GM20000 (cell line): ENCODE data around the gene TUFT1.
A peak's percentile ranks its signal among the peaks of the same experiment; 100 is the strongest.

Experiments used
- DNase-seq: peaks from one replicate; pipeline ENCODE4 v3.0.0; 2012; ENCODE audit warnings: low spot score
- TF ChIP-seq, protein P1 (sequence below): IDR thresholded peaks from 2 replicates; pipeline ENCODE4 v1.5.1; 2012; ENCODE audit warnings: mild to moderate bottlenecking, control low read depth; ENCODE audit errors: extremely low read depth, missing control alignments

Gene TUFT1

GRCh38 chr1:151530461-151530860 lies 9.6 kb upstream of the TUFT1 start:
- no peak for DNase-seq
- TF ChIP-seq, protein P1, sequence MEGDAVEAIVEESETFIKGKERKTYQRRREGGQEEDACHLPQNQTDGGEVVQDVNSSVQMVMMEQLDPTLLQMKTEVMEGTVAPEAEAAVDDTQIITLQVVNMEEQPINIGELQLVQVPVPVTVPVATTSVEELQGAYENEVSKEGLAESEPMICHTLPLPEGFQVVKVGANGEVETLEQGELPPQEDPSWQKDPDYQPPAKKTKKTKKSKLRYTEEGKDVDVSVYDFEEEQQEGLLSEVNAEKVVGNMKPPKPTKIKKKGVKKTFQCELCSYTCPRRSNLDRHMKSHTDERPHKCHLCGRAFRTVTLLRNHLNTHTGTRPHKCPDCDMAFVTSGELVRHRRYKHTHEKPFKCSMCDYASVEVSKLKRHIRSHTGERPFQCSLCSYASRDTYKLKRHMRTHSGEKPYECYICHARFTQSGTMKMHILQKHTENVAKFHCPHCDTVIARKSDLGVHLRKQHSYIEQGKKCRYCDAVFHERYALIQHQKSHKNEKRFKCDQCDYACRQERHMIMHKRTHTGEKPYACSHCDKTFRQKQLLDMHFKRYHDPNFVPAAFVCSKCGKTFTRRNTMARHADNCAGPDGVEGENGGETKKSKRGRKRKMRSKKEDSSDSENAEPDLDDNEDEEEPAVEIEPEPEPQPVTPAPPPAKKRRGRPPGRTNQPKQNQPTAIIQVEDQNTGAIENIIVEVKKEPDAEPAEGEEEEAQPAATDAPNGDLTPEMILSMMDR = no peak

DNA sequence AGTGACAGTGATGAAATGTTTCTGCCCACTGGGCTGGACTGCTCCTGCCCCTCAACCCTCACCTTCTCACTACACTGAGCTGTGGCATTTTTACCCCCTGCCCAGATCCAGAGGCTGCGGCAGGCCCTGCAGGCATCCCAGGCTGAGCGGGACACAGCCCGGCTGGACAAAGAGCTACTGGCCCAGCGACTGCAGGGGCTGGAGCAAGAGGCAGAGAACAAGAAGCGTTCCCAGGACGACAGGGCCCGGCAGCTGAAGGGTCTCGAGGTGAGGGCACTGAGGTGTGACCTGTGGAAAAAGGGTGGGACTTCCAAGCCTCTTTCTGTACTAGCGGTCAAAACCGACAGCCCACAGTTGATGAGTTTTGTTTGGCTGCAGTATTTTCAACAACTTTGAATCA lies 6.2 kb upstream of the TUFT1 start:
- TF ChIP-seq, protein P1 = no peak
- no peak for DNase-seq

- TF ChIP-seq, protein P1 = peak; percentile 89
- DNase-seq = peak; percentile 80
Measured at GRCh38 chr1:151534662-151535278, 5.3 kb upstream of the TUFT1 start.

GRCh38 chr1:151535326-151536271 lies 4.5 kb upstream of the TUFT1 start:
- TF ChIP-seq, protein P1 = no peak
- no peak for DNase-seq

- no peak for DNase-seq
- TF ChIP-seq, protein P1 = no peak
Measured at GRCh38 chr1:151536499-151536898, 3.6 kb upstream of the TUFT1 start.

DNA sequence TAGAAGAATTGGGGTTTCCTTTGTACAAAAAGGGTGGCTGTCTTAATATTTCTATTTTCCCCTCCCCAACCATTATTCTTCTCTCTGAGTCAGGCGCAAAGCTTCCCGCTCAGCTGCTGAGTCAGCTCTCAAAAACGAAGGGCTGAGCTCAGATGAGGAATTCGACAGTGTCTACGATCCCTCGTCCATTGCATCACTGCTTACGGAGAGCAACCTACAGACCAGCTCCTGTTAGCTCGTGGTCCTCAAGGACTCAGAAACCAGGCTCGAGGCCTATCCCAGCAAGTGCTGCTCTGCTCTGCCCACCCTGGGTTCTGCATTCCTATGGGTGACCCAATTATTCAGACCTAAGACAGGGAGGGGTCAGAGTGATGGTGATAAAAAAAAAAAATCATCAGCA lies 3.0 kb upstream of the TUFT1 start:
- TF ChIP-seq, protein P1 = no peak
- no peak for DNase-seq
